ENCODE results near the gene IFNA2. TPM values are rescaled to one million over a fixed set of nuclear protein-coding genes. Genes with fewer than 3 reads are reported as not detected.

Gene IFNA2
- total RNA-seq, 2 donors from 2014 or later, result not detected

- Histone ChIP-seq H3K9me3 (ENCODE audit: control insufficient read depth, low read length) (no peaks in the 10 kb centered on the region), H3K27ac (ENCODE audit: low read depth, low read length) (no peak overlapping the region), H3K27me3 (ENCODE audit: control insufficient read depth, insufficient read depth, low read length, poor library complexity, severe bottlenecking) (no peaks in the 10 kb centered on the region), H3K9ac (ENCODE audit: extremely low read depth, low read length, poor library complexity, severe bottlenecking) (no peak overlapping the region), H3K4me1 (ENCODE audit: control insufficient read depth, insufficient read depth, low read length) (no peaks in the 10 kb centered on the region), H3K36me3 (ENCODE audit: control insufficient read depth, insufficient read depth, low read length) (no peaks in the 10 kb centered on the region), H3K4me3 (ENCODE audit: low read length) (no peak overlapping the region)
- TF ChIP-seq, protein P1, sequence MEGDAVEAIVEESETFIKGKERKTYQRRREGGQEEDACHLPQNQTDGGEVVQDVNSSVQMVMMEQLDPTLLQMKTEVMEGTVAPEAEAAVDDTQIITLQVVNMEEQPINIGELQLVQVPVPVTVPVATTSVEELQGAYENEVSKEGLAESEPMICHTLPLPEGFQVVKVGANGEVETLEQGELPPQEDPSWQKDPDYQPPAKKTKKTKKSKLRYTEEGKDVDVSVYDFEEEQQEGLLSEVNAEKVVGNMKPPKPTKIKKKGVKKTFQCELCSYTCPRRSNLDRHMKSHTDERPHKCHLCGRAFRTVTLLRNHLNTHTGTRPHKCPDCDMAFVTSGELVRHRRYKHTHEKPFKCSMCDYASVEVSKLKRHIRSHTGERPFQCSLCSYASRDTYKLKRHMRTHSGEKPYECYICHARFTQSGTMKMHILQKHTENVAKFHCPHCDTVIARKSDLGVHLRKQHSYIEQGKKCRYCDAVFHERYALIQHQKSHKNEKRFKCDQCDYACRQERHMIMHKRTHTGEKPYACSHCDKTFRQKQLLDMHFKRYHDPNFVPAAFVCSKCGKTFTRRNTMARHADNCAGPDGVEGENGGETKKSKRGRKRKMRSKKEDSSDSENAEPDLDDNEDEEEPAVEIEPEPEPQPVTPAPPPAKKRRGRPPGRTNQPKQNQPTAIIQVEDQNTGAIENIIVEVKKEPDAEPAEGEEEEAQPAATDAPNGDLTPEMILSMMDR (conservative IDR thresholded peaks at IDR 0.05), result no peak
- no peaks in the 10 kb centered on the region for H3K9me3 Mint-ChIP-seq
- H3K27me3 Mint-ChIP-seq (ENCODE audit: insufficient read depth), result no peaks in the 10 kb centered on the region
- no peak overlapping the region for H3K4me3 Mint-ChIP-seq
- no peak for DNase-seq
- no peaks in the 10 kb centered on the region for H3K4me1 Mint-ChIP-seq
- 80 to 90% methylated on average over 1 to 2 of the region's 2 CpGs for WGBS, 2 experiments (ENCODE audit: insufficient coverage in 1 of 2, insufficient read length in 1 of 2)
- no peaks in the 10 kb centered on the region for H3K36me3 Mint-ChIP-seq (ENCODE audit: low read depth)
- no peak overlapping the region for H3K27ac Mint-ChIP-seq
Measured at GRCh38 chr9:21432672-21433425, 47.7 kb upstream of the IFNA2 start.

GRCh38 chr9:21429191-21429590, 44.0 kb upstream of the IFNA2 start:
- Histone ChIP-seq H3K4me3 (ENCODE audit: low read length) (no peak overlapping the region), H3K27me3 (ENCODE audit: control insufficient read depth, insufficient read depth, low read length, poor library complexity, severe bottlenecking) (no peaks in the 10 kb centered on the region), H3K27ac (ENCODE audit: low read depth, low read length) (no peak overlapping the region), H3K9me3 (ENCODE audit: control insufficient read depth, low read length) (no peaks in the 10 kb centered on the region), H3K9ac (ENCODE audit: extremely low read depth, low read length, poor library complexity, severe bottlenecking) (no peak overlapping the region), H3K4me1 (ENCODE audit: control insufficient read depth, insufficient read depth, low read length) (no peaks in the 10 kb centered on the region), H3K36me3 (ENCODE audit: control insufficient read depth, insufficient read depth, low read length) (no peaks in the 10 kb centered on the region)
- H3K36me3 Mint-ChIP-seq (ENCODE audit: low read depth), result no peaks in the 10 kb centered on the region
- no peaks in the 10 kb centered on the region for H3K4me1 Mint-ChIP-seq
- DNase-seq, result no peak
- H3K27me3 Mint-ChIP-seq (ENCODE audit: insufficient read depth), result peaks cover 12% of the 10 kb centered on the region
- H3K9me3 Mint-ChIP-seq, result no peaks in the 10 kb centered on the region
- no peak overlapping the region for H3K27ac Mint-ChIP-seq
- 67 to 90% methylated on average over 1 to 2 of the region's 2 CpGs for WGBS, 2 experiments (ENCODE audit: insufficient coverage in 1 of 2, insufficient read length in 1 of 2)
- TF ChIP-seq, protein P1 (conservative IDR thresholded peaks at IDR 0.05), result no peak
- no peak overlapping the region for H3K4me3 Mint-ChIP-seq

- H3K4me3 Mint-ChIP-seq, result no peak overlapping the region
- Histone ChIP-seq H3K27me3 (ENCODE audit: control insufficient read depth, insufficient read depth, low read length, poor library complexity, severe bottlenecking) (no peaks in the 10 kb centered on the region), H3K4me3 (ENCODE audit: low read length) (no peak overlapping the region), H3K9me3 (ENCODE audit: control insufficient read depth, low read length) (no peaks in the 10 kb centered on the region), H3K36me3 (ENCODE audit: control insufficient read depth, insufficient read depth, low read length) (no peaks in the 10 kb centered on the region), H3K27ac (ENCODE audit: low read depth, low read length) (no peak overlapping the region), H3K4me1 (ENCODE audit: control insufficient read depth, insufficient read depth, low read length) (no peaks in the 10 kb centered on the region), H3K9ac (ENCODE audit: extremely low read depth, low read length, poor library complexity, severe bottlenecking) (no peak overlapping the region)
- H3K27me3 Mint-ChIP-seq (ENCODE audit: insufficient read depth), result peaks cover 15% of the 10 kb centered on the region
- H3K27ac Mint-ChIP-seq, result no peak overlapping the region
- no peaks in the 10 kb centered on the region for H3K36me3 Mint-ChIP-seq (ENCODE audit: low read depth)
- no peaks in the 10 kb centered on the region for H3K4me1 Mint-ChIP-seq
- TF ChIP-seq, protein P1 (conservative IDR thresholded peaks at IDR 0.05), result no peak
- DNase-seq, result no peak
- 85 to 89% methylated on average over 1 of the region's 1 CpG for WGBS, 2 experiments (ENCODE audit: insufficient coverage in 1 of 2, insufficient read length in 1 of 2)
- no peaks in the 10 kb centered on the region for H3K9me3 Mint-ChIP-seq
Measured at GRCh38 chr9:21428235-21428634, 43.0 kb upstream of the IFNA2 start.
